ENCODE measurements around the gene SPECC1.

The SPECC1 gene

GRCh38 chr17:20121359-20122253 is 112.4 kb downstream of the SPECC1 start:
- peak; percentile 45 to 96 (median 83) for DNase-seq
- intact Hi-C loops (cut with DNase I) = loop anchor here (1.0 to 10.0 kb wide), 4 partner anchors 63 to 199 kb away; partner anchors contain the start of gene SPECC1

- peak in 2 of 10 donors; percentile 39 to 77 for DNase-seq
- intact Hi-C loops (cut with DNase I) = loop anchor here (10.0 kb wide), 1 partner anchor 62 kb away; no protein-coding TSS in a partner anchor
Measured at GRCh38 chr17:20122254-20122879, 113.2 kb downstream of the SPECC1 start.

- intact Hi-C loops (cut with DNase I) = loop anchor here (10.0 kb wide), 1 partner anchor 62 kb away; no protein-coding TSS in a partner anchor
Measured at GRCh38 chr17:20123209-20123608, 114.0 kb downstream of the SPECC1 start.

GRCh38 chr17:20125724-20126123 is 116.6 kb downstream of the SPECC1 start:
- intact Hi-C loops (cut with DNase I) = loop anchor here (10.0 kb wide), 1 partner anchor 59 kb away; no protein-coding TSS in a partner anchor

More at GRCh38 chr17:20123209-20123608, 114.0 kb downstream of the SPECC1 start:
- DNase-seq = no peak

GRCh38 chr17:20127360-20128035 is 118.3 kb downstream of the SPECC1 start:
- DNase-seq = no peak
- intact Hi-C loops (cut with DNase I) = loop anchor here (10.0 kb wide), 1 partner anchor 57 kb away; no protein-coding TSS in a partner anchor

More at GRCh38 chr17:20125724-20126123, 116.6 kb downstream of the SPECC1 start:
- peak in 1 of 10 donors; percentile 24 for DNase-seq

- DNase-seq = no peak
- intact Hi-C loops (cut with DNase I) = loop anchor here (10.0 kb wide), 1 partner anchor 57 kb away; no protein-coding TSS in a partner anchor
Measured at GRCh38 chr17:20128036-20128667, 119.0 kb downstream of the SPECC1 start.

- no peak for DNase-seq
- intact Hi-C loops (cut with DNase I) = no loop called here
Measured at GRCh38 chr17:20133517-20133916, 124.4 kb downstream of the SPECC1 start.

GRCh38 chr17:20141198-20141972 is 132.2 kb downstream of the SPECC1 start:
- intact Hi-C loops (cut with DNase I) = no loop called here
- DNase-seq = no peak

- intact Hi-C loops (cut with DNase I) = no loop called here
- DNase-seq = no peak
Measured at GRCh38 chr17:20142268-20142667, 133.1 kb downstream of the SPECC1 start.

GRCh38 chr17:20143740-20144139 is 134.6 kb downstream of the SPECC1 start:
- intact Hi-C loops (cut with DNase I) = no loop called here
- DNase-seq = no peak

GRCh38 chr17:20145567-20145966 is 136.4 kb downstream of the SPECC1 start:
- intact Hi-C loops (cut with DNase I) = no loop called here

GRCh38 chr17:20149251-20149650 is 140.1 kb downstream of the SPECC1 start:
- intact Hi-C loops (cut with DNase I) = no loop called here
- DNase-seq = no peak

More at GRCh38 chr17:20145567-20145966, 136.4 kb downstream of the SPECC1 start:
- no peak for DNase-seq

- intact Hi-C loops (cut with DNase I) = no loop called here
- no peak for DNase-seq
Measured at GRCh38 chr17:20151174-20151573, 142.0 kb downstream of the SPECC1 start.

GRCh38 chr17:20153231-20153630 is 144.1 kb downstream of the SPECC1 start:
- intact Hi-C loops (cut with DNase I) = no loop called here
- DNase-seq = no peak

- no peak for DNase-seq
- intact Hi-C loops (cut with DNase I) = no loop called here
Measured at GRCh38 chr17:20154286-20155000, 145.3 kb downstream of the SPECC1 start.

- peak; percentile 92 to 99 (median 95) for DNase-seq
- intact Hi-C loops (cut with DNase I) = no loop called here
Measured at GRCh38 chr17:20155258-20156195, 146.4 kb downstream of the SPECC1 start.

- intact Hi-C loops (cut with DNase I) = no loop called here
- peak in 5 of 10 donors; percentile 11 to 89 (median 56) for DNase-seq
Measured at GRCh38 chr17:20156196-20157000, 147.2 kb downstream of the SPECC1 start.
